Sigmoid colon (tissue), 7 donors: ENCODE measurements around the gene SAC3D1. TPM values are rescaled to one million over a fixed set of nuclear protein-coding genes. Genes with fewer than 3 reads are reported as not detected.
A peak's percentile ranks its signal among the peaks of the same experiment; 100 is the strongest.

ENCODE experiments used
- DNase-seq: peaks from one replicate; pipeline ENCODE4 v3.0.0-alpha.2; 2019
- H3K27ac ChIP-seq, 4 donors: fragments of 200-600 bp; sonication (generic); one replicate each; pipeline ENCODE4 v1.5.1; 2016 to 2019; ENCODE audit warnings: mild to moderate bottlenecking in 1 of 4
- H3K27me3 ChIP-seq, 3 donors: fragments of 200-600 bp; sonication (generic); one replicate each; pipeline ENCODE4 v1.5.1; 2019; ENCODE audit warnings: mild to moderate bottlenecking in 1 of 3
- H3K36me3 ChIP-seq, 4 donors: fragments of 200-600 bp; sonication (generic); one replicate each; pipeline ENCODE4 v1.5.1; 2016 to 2019
- H3K4me1 ChIP-seq, 4 donors: fragments of 200-600 bp; sonication (generic); one replicate each; pipeline ENCODE4 v1.5.1; 2017 to 2019
- H3K4me3 ChIP-seq, 4 donors: fragments of 200-600 bp; sonication (generic); one replicate each; pipeline ENCODE4 v1.5.1; 2017 to 2019; ENCODE audit warnings: mild to moderate bottlenecking in 2 of 4, moderate library complexity in 1 of 4
- H3K9me3 ChIP-seq, 4 donors: fragments of 200-600 bp in 3 of 4; sonication (generic) in 3 of 4; one replicate each; pipeline versions ENCODE4 v1.5.1 to v1.6.1; 2013 to 2019
- CTCF ChIP-seq, 4 experiments: fragments of 450-650 bp in 3 of 4; fragments of 200-600 bp in 1 of 4; IDR thresholded peaks; one replicate each; pipeline ENCODE4 v1.5.1; 2016 to 2019; ENCODE audit warnings: antibody characterized with exemption in 4 of 4, mild to moderate bottlenecking in 3 of 4, moderate library complexity in 2 of 4
- EP300 ChIP-seq, 4 donors: sonication (generic); formaldehyde crosslinking; IDR thresholded peaks; one replicate each; pipeline ENCODE4 v1.6.1; 2017; ENCODE audit warnings: antibody characterized with exemption in 4 of 4
- POLR2A ChIP-seq, 2 donors: fragments of 450-650 bp; IDR thresholded peaks; one replicate each; pipeline ENCODE4 v1.6.1; 2016; ENCODE audit warnings: antibody characterized with exemption in 2 of 2, mild to moderate bottlenecking in 2 of 2, moderate library complexity in 2 of 2
- POLR2AphosphoS5 ChIP-seq, 4 donors: sonication (generic); formaldehyde crosslinking; IDR thresholded peaks; one replicate each; pipeline ENCODE4 v1.6.1; 2017; ENCODE audit warnings: antibody characterized with exemption in 4 of 4
- WGBS, 2 donors: extraction: QIAGEN DNeasy Blood & Tissue Kit; methylation state at CpG; one replicate each; pipeline ENCODE4 v1.1.7; 2013; 5-methylcytosine and 5-hydroxymethylcytosine counted together
- intact Hi-C: fragments of 100-400 bp; cut with DNase I; formaldehyde crosslinking; loops from one replicate; pipeline ENCODE4 v1.15.1; 2023
- polyA plus RNA-seq, 3 donors: library from polyadenylated mRNA; stranded (reverse); fragments of 200-250 nt; gene quantifications; one replicate each; pipeline ENCODE4 v1.2.3, GENCODE V29; 2013
- total RNA-seq, 4 donors: library from RNA; depleted of rRNA; stranded (reverse); fragments of >200 nt; gene quantifications; one replicate each; pipeline ENCODE4 v1.1.0, GENCODE V29; 2016
- donor health status: healthy with polysubstance abuse.
- donor health status: Bipolar disorder and iron deficiency.
- donor health status: healthy.

Gene SAC3D1
- total and polyA plus RNA-seq, 7 donors = 9.1 to 20.3 (median 13.0) TPM

- no peaks in the 10 kb centered on the region for H3K4me1 ChIP-seq
- H3K9me3 ChIP-seq = no peaks in the 10 kb centered on the region
- TF ChIP-seq CTCF (IDR thresholded peaks at IDR 0.05) (no peak), POLR2A (IDR thresholded peaks at IDR 0.05) (no peak)
- WGBS, 2 donors = 62 to 74% methylated on average over 4 of the region's 4 CpGs
- H3K27ac ChIP-seq = no peak overlapping the region
- no peak for DNase-seq
- intact Hi-C loops = no loop called here
- H3K4me3 ChIP-seq = no peak overlapping the region
- no peaks in the 10 kb centered on the region for H3K27me3 ChIP-seq
- no peaks in the 10 kb centered on the region for H3K36me3 ChIP-seq
Measured at GRCh38 chr11:65071907-65072630, 31.1 kb downstream of the SAC3D1 start.

GRCh38 chr11:65072631-65072966 is 31.6 kb downstream of the SAC3D1 start:
- Histone ChIP-seq H3K4me1 (peaks cover 0 to 4% (median 0%) of the 10 kb centered on the region in 4 donors), H3K36me3 (no peaks in the 10 kb centered on the region), H3K4me3 (no peak overlapping the region), H3K27ac (no peak overlapping the region), H3K9me3 (no peaks in the 10 kb centered on the region), H3K27me3 (no peaks in the 10 kb centered on the region)
- TF ChIP-seq POLR2A (IDR thresholded peaks at IDR 0.05) (no peak), EP300 (IDR thresholded peaks at IDR 0.05) (no peak), CTCF (IDR thresholded peaks at IDR 0.05) (no peak), POLR2AphosphoS5 (IDR thresholded peaks at IDR 0.05) (no peak)
- intact Hi-C loops = no loop called here
- DNase-seq = no peak
- WGBS, 2 donors = 26 to 70% methylated on average over 1 of the region's 1 CpG

- intact Hi-C loops = no loop called here
- Histone ChIP-seq H3K27ac (peak overlapping the region in 3 of 4 donors; percentile 30 to 48 (median 31)), H3K4me1 (peaks cover 0 to 10% (median 0%) of the 10 kb centered on the region in 4 donors), H3K36me3 (no peaks in the 10 kb centered on the region), H3K4me3 (no peak overlapping the region), H3K27me3 (no peaks in the 10 kb centered on the region), H3K9me3 (no peaks in the 10 kb centered on the region)
- WGBS, 2 donors = 81 to 85% methylated on average over 4 of the region's 4 CpGs
- DNase-seq = no peak
- TF ChIP-seq EP300 (IDR thresholded peaks at IDR 0.05) = no peak
- no peak for TF ChIP-seq POLR2AphosphoS5 (IDR thresholded peaks at IDR 0.05)
- no peak for TF ChIP-seq POLR2A (IDR thresholded peaks at IDR 0.05)
- TF ChIP-seq CTCF (IDR thresholded peaks at IDR 0.05) = no peak
Measured at GRCh38 chr11:65077451-65077850, 36.4 kb downstream of the SAC3D1 start.

GRCh38 chr11:65078151-65078550 is 37.1 kb downstream of the SAC3D1 start:
- H3K27ac ChIP-seq = peak overlapping the region in 3 of 4 donors; percentile 30 to 48 (median 31)
- TF ChIP-seq POLR2AphosphoS5 (IDR thresholded peaks at IDR 0.05) (no peak), CTCF (IDR thresholded peaks at IDR 0.05) (peak in 3 of 4 experiments; percentile 35 to 59 (median 52)), EP300 (IDR thresholded peaks at IDR 0.05) (no peak), POLR2A (IDR thresholded peaks at IDR 0.05) (no peak)
- intact Hi-C loops = no loop called here

More at GRCh38 chr11:65078151-65078550, 37.1 kb downstream of the SAC3D1 start:
- WGBS, 2 donors = 26 to 54% methylated on average over 3 of the region's 3 CpGs
- H3K9me3 ChIP-seq = no peaks in the 10 kb centered on the region
- H3K4me3 ChIP-seq = no peak overlapping the region
- H3K4me1 ChIP-seq = peaks cover 0 to 10% (median 0%) of the 10 kb centered on the region in 4 donors
- H3K36me3 ChIP-seq = no peaks in the 10 kb centered on the region
- no peaks in the 10 kb centered on the region for H3K27me3 ChIP-seq
- no peak for DNase-seq
